K562 (cell line): ENCODE measurements around the gene PCMTD2. TPM values are rescaled to one million over a fixed set of nuclear protein-coding genes. Genes with fewer than 3 reads are reported as not detected.

Experiments
- DPF2 ChIP-seq: fragments of 450-650 bp; IDR thresholded peaks from 2 replicates; pipeline ENCODE4 v1.6.1; 2016
- GABPB1 ChIP-seq: sonication (generic); formaldehyde crosslinking; IDR thresholded peaks from 2 replicates; pipeline ENCODE4 v1.8.0; 2022; ENCODE audit warnings: mild to moderate bottlenecking, missing genetic modification reagents
- KHSRP ChIP-seq: fragments of 450-650 bp; IDR thresholded peaks from 2 replicates; pipeline ENCODE4 v1.6.1; 2017
- KLF13 ChIP-seq: fragments of 450-650 bp; IDR thresholded peaks from 2 replicates; pipeline ENCODE4 v1.6.1; 2016; ENCODE audit warnings: missing genetic modification characterization, low read depth, mild to moderate bottlenecking, missing compliant biosample characterization, moderate library complexity, borderline replicate concordance
- KLF6 ChIP-seq: fragments of 250-450 bp; sonication (Bioruptor Pico); IDR thresholded peaks from 2 replicates; pipeline ENCODE4 v1.4.0; 2020; ENCODE audit warnings: mild to moderate bottlenecking, moderate library complexity, borderline replicate concordance
- MECOM ChIP-seq: fragments of 250-450 bp; sonication (Bioruptor Pico); IDR thresholded peaks from 2 replicates; pipeline ENCODE4 v1.8.0; 2022; ENCODE audit warnings: inconsistent platforms
- REST ChIP-seq, 2 experiments: fragments of 450-650 bp; formaldehyde crosslinking in 1 of 2; IDR thresholded peaks; 2 replicates each; pipeline versions ENCODE4 v1.4.0 to v1.6.1; 2014 to 2020; ENCODE audit warnings: mild to moderate bottlenecking in 2 of 2, borderline replicate concordance in 1 of 2, low read depth in 1 of 2
- SMAD2 ChIP-seq: fragments of 150-350 bp; IDR thresholded peaks from 2 replicates; pipeline ENCODE4 v1.6.1; 2014; ENCODE audit warnings: low read depth, mild to moderate bottlenecking, low read length
- TCF15 ChIP-seq: fragments of 250-450 bp; sonication (Bioruptor Pico); IDR thresholded peaks from 2 replicates; pipeline ENCODE4 v1.8.0; 2022; ENCODE audit warnings: moderate library complexity, mild to moderate bottlenecking, inconsistent platforms
- TCF7 ChIP-seq: sonication (generic); IDR thresholded peaks from 2 replicates; pipeline ENCODE4 v1.6.1; 2016; ENCODE audit warnings: antibody characterized with exemption, borderline replicate concordance
- TRIM24 ChIP-seq, 2 experiments: fragments of 450-650 bp; IDR thresholded peaks; 2 replicates each; pipeline ENCODE4 v1.6.1; 2016
- TRIM28 ChIP-seq: fragments of 450-650 bp; IDR thresholded peaks from 2 replicates; pipeline ENCODE4 v1.6.1; 2017
- ZNF134 ChIP-seq: fragments of 250-450 bp; sonication (Bioruptor Pico); conservative IDR thresholded peaks from 2 replicates; pipeline ENCODE4 v1.4.0; 2020
- ZNF165 ChIP-seq: fragments of 250-450 bp; sonication (Bioruptor Pico); IDR thresholded peaks from 2 replicates; pipeline ENCODE4 v1.4.0; 2020; ENCODE audit warnings: borderline replicate concordance
- ZNF592 ChIP-seq: fragments of 450-650 bp; IDR thresholded peaks from 2 replicates; pipeline ENCODE4 v1.6.1; 2017; ENCODE audit warnings: antibody characterized with exemption, mild to moderate bottlenecking
- polyA plus RNA-seq, 8 experiments: library from polyadenylated mRNA; depleted of rRNA in 4 of 8; stranded (reverse) in 5 of 8; unstranded in 3 of 8; fragments of >200 nt; fragmentation: Nextera tagmentation in 2 of 8; fragmentation: Illumina TruSeq in 1 of 8; extraction: Ambion mirVana in 2 of 8; extraction: Trizol in 1 of 8; gene quantifications; 2 replicates each; pipeline versions ENCODE4 v1.2.1 to v1.2.3, GENCODE V29; 2011 to 2014; ENCODE audit warnings: inconsistent platforms in 1 of 8, missing spikeins in 1 of 8
- total RNA-seq, 7 experiments: library from RNA; depleted of rRNA in 6 of 7; stranded (reverse); fragments of >200 nt in 6 of 7; fragmentation: Illumina TruSeq in 2 of 7; extraction: Trizol in 2 of 7; gene quantifications; 2 replicates each; pipeline versions ENCODE4 v1.2.1 to v1.2.3, GENCODE V29; 2011 to 2021; ENCODE audit warnings: low replicate concordance in 1 of 7

Gene PCMTD2
- total and polyA plus RNA-seq, 9 of the 15 experiments (the other 6 are each of a cell fraction or from before 2014, with no cell fraction given) = 11.3 to 49.3 (median 28.4) TPM

- 0 out of 2 replicates have a peak, but pooled peaks have one; percentile 20 for TF ChIP-seq REST (IDR thresholded peaks at IDR 0.05; ENCODE audit: borderline replicate concordance)
- peak; percentile 66; the same call in 1 of the 2 replicates for TF ChIP-seq REST (CRISPR knock-in tag; IDR thresholded peaks at IDR 0.05; ENCODE audit: low read depth)
- no peak for TF ChIP-seq DPF2
- TF ChIP-seq ZNF592 = peak; percentile 85; the same call in 1 of the 2 replicates
- TF ChIP-seq MECOM (CRISPR knock-in tag) = no peak
- peak; percentile 79 for TF ChIP-seq GABPB1 (CRISPR knock-in tag)
- peak in 1 of 2 experiments; percentile 39; a peak in 1 of 4 replicates for TF ChIP-seq TRIM24 (IDR thresholded peaks at IDR 0.05)
- TF ChIP-seq ZNF165 (CRISPR knock-in tag) = no peak
- no peak for TF ChIP-seq KHSRP
- TF ChIP-seq TRIM28 = peak; percentile 49; the same call in 1 of the 2 replicates
- no peak for TF ChIP-seq TCF7
- no peak for TF ChIP-seq KLF6 (CRISPR knock-in tag)
- no peak for TF ChIP-seq SMAD2
- no peak for TF ChIP-seq TCF15 (CRISPR knock-in tag)
- no peak for TF ChIP-seq ZNF134 (CRISPR knock-in tag)
- no peak for TF ChIP-seq KLF13 (tag)
Measured at GRCh38 chr20:64255361-64256281, at the start of gene PCMTD2 (continued).
